Natural killer cell (primary cell): ENCODE results near the gene REXO4. TPM values are rescaled to one million over a fixed set of nuclear protein-coding genes. Genes with fewer than 3 reads are reported as not detected.

Source experiments
- ATAC-seq, 3 donors: fragments of 150-1000 bp in 2 of 3; fragments of 200-7000 bp in 1 of 3; cut with Tn5 transposase; 1 replicate in 1 of 3; 2 replicates in 2 of 3; pipeline ENCODE4 v1.10.0; 2021; ENCODE audit warnings: mild to moderate bottlenecking in 2 of 3, moderate library complexity in 2 of 3
- DNase-seq, 2 donors: peaks; one replicate each; pipeline versions ENCODE4 v3.0.0 to v3.0.0-alpha.2; 2013 to 2021; ENCODE audit warnings: mixed read lengths in 1 of 2
- H3K27ac ChIP-seq: one replicate; pipeline ENCODE4 v1.5.1; 2013; ENCODE audit warnings: mild to moderate bottlenecking, low read length
- H3K27me3 ChIP-seq: one replicate; pipeline ENCODE4 v1.6.1; 2013; ENCODE audit warnings: low read length; ENCODE audit not compliant: control insufficient read depth, insufficient read depth
- H3K36me3 ChIP-seq: one replicate; pipeline ENCODE4 v1.6.1; 2013; ENCODE audit warnings: low read length; ENCODE audit not compliant: control insufficient read depth, insufficient read depth
- H3K4me1 ChIP-seq: one replicate; pipeline ENCODE4 v1.6.1; 2013; ENCODE audit warnings: low read length; ENCODE audit not compliant: control insufficient read depth, insufficient read depth
- H3K4me3 ChIP-seq: one replicate; pipeline ENCODE4 v1.5.1; 2013; ENCODE audit warnings: low read length
- H3K9me3 ChIP-seq: one replicate; pipeline ENCODE4 v1.6.1; 2013; ENCODE audit warnings: low read length; ENCODE audit not compliant: control insufficient read depth, insufficient read depth
- H3K27ac Mint-ChIP-seq, 2 donors: one replicate each; pipeline ENCODE4 v1.8.0; 2022; ENCODE audit warnings: mild to moderate bottlenecking in 2 of 2, mixed read lengths in 2 of 2, moderate library complexity in 1 of 2
- H3K27me3 Mint-ChIP-seq, 2 donors: one replicate each; pipeline ENCODE4 v1.8.0; 2022; ENCODE audit warnings: low read depth in 2 of 2, mixed read lengths in 2 of 2
- H3K36me3 Mint-ChIP-seq: one replicate; pipeline ENCODE4 v1.8.0; 2022; ENCODE audit warnings: mixed read lengths
- H3K4me1 Mint-ChIP-seq, 2 donors: one replicate each; pipeline ENCODE4 v1.8.0; 2022; ENCODE audit warnings: mixed read lengths in 2 of 2
- H3K4me3 Mint-ChIP-seq: one replicate; pipeline ENCODE4 v1.8.0; 2022; ENCODE audit warnings: mild to moderate bottlenecking, moderate library complexity, mixed read lengths
- H3K9me3 Mint-ChIP-seq, 2 donors: one replicate each; pipeline ENCODE4 v1.8.0; 2022; ENCODE audit warnings: mixed read lengths in 2 of 2
- CTCF ChIP-seq: fragments of 200-600 bp; IDR thresholded peaks from one replicate; pipeline ENCODE4 v1.8.0; 2022; ENCODE audit warnings: antibody characterized with exemption
- WGBS: methylation state at CpG from one replicate; pipeline ENCODE4 v1.1.7; 2013; ENCODE audit warnings: missing lambda C conversion rate; ENCODE audit not compliant: insufficient coverage; 5-methylcytosine and 5-hydroxymethylcytosine counted together
- intact Hi-C: fragments of 100-400 bp; cut with micrococcal nuclease; formaldehyde crosslinking; loops from one replicate; pipeline ENCODE4 v1.14.2; 2022
- total RNA-seq, 4 donors: library from RNA; stranded (reverse); fragments of 120-200 nt in 1 of 4; gene quantifications; one replicate each; pipeline versions ENCODE4 v1.2.3 to v1.2.4, GENCODE V29; 2013 to 2022

The REXO4 gene
- total RNA-seq, 3 donors from 2014 or later (not counting 1 experiment from before 2014, with no cell fraction given): 14.2 to 21.6 (median 18.8) TPM

- Mint-ChIP-seq H3K4me1 (no peaks in the 10 kb centered on the region), H3K9me3 (no peaks in the 10 kb centered on the region), H3K36me3 (no peaks in the 10 kb centered on the region), H3K27me3 (peaks cover 0 to 11% of the 10 kb centered on the region in 2 donors), H3K27ac (no peak overlapping the region), H3K4me3 (no peak overlapping the region)
- no peaks in the 10 kb centered on the region for H3K36me3 ChIP-seq
- no peak overlapping the region for H3K27ac ChIP-seq
- TF ChIP-seq CTCF: no peak
- intact Hi-C loops: no loop called here
- DNase-seq (no peak), ATAC-seq (no peak)
- no peak overlapping the region for H3K4me3 ChIP-seq
- H3K4me1 ChIP-seq: no peaks in the 10 kb centered on the region
- H3K9me3 ChIP-seq: no peaks in the 10 kb centered on the region
- H3K27me3 ChIP-seq: no peaks in the 10 kb centered on the region
- WGBS: 96% methylated on average over 12 of the region's 12 CpGs
These were observed 28.7 kb downstream of the REXO4 start for GRCh38 chr9:133389025-133389557.

GRCh38 chr9:133387680-133388079, 30.1 kb downstream of the REXO4 start:
- WGBS: 90% methylated on average over 9 of the region's 9 CpGs
- no peak for DNase-seq
- intact Hi-C loops: no loop called here
- Mint-ChIP-seq H3K9me3 (no peaks in the 10 kb centered on the region), H3K4me3 (no peak overlapping the region), H3K4me1 (no peaks in the 10 kb centered on the region), H3K27ac (no peak overlapping the region), H3K36me3 (no peaks in the 10 kb centered on the region), H3K27me3 (peaks cover 0 to 11% of the 10 kb centered on the region in 2 donors)
- Histone ChIP-seq H3K36me3 (no peaks in the 10 kb centered on the region), H3K27ac (no peak overlapping the region), H3K9me3 (no peaks in the 10 kb centered on the region), H3K4me3 (no peak overlapping the region), H3K27me3 (no peaks in the 10 kb centered on the region), H3K4me1 (no peaks in the 10 kb centered on the region)
- TF ChIP-seq CTCF: no peak
- no peak for ATAC-seq

GRCh38 chr9:133386338-133386737, 31.5 kb downstream of the REXO4 start:
- no peak overlapping the region for H3K27ac Mint-ChIP-seq

More at GRCh38 chr9:133386338-133386737, 31.5 kb downstream of the REXO4 start:
- Mint-ChIP-seq H3K4me3 (no peak overlapping the region), H3K4me1 (no peaks in the 10 kb centered on the region), H3K9me3 (no peaks in the 10 kb centered on the region), H3K27me3 (peaks cover 0 to 8% of the 10 kb centered on the region in 2 donors), H3K36me3 (no peaks in the 10 kb centered on the region)
- Histone ChIP-seq H3K4me3 (no peak overlapping the region), H3K27me3 (no peaks in the 10 kb centered on the region), H3K27ac (no peak overlapping the region), H3K36me3 (no peaks in the 10 kb centered on the region), H3K4me1 (no peaks in the 10 kb centered on the region), H3K9me3 (no peaks in the 10 kb centered on the region)
- 89% methylated on average over 13 of the region's 13 CpGs for WGBS
- ATAC-seq (no peak), DNase-seq (no peak)
- intact Hi-C loops: no loop called here
- TF ChIP-seq CTCF: no peak
